ENCODE measurements around the gene BORCS5.
"Not testable (repeated sequence)": the region's sequence is repeated elsewhere in the genome, so short reads cannot be mapped to it uniquely, and the experiment has no call there.

Gene BORCS5

DNA sequence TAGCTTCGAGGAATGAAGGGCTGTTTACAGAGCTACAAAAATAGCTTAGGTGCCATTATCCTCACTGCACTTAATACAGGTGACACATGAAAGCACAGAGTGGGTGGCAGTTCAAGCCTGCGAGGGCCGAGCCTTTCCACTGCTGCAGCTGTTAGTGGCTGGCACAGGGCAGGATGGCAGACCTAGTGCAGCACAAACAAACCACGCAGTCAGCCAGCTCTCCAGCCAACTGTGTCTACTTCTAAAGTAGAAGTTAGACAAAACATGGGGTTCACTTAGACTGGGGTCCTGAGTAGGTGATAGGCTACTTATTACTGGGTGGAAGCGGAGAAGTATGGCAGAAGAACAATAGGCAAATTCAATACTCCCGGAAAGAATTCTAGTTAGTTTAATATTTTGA is 110.4 kb downstream of the BORCS5 start:
- DNase-seq, result no peak

- DNase-seq, result no peak
These were observed 110.9 kb downstream of the BORCS5 start for GRCh38 chr12:12467688-12468261.

GRCh38 chr12:12468575-12468974 is 111.7 kb downstream of the BORCS5 start:
- no peak for DNase-seq

- no peak for DNase-seq
These were observed 112.5 kb downstream of the BORCS5 start for GRCh38 chr12:12469386-12469785.

DNA sequence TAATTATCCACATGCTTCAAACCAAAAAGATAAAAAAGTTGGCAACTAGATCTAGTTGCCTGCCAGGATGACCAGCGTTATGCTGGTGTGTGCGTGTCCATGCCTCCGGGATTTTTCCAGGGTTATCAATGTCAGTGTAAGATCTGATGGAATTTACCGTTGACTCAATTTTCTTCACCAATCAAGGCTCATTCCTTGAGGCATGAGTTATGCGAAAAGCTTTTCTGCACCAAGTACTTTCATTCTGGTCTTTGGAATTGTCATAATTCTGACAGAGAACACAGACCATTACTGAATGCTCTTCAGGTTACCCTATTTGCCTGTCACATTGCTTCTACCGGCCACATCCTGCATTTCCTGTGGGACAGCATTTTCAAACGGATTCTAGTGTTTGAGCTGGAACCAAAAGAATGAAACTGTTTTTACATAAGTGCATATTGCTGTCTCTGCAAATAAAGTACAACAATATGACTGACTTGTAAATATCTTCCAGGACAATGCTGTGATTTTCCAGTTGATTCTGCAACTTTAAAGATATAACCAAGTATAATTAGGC is 114.0 kb downstream of the BORCS5 start:
- no peak for DNase-seq

- not testable (repeated sequence) for DNase-seq
These were observed 115.4 kb downstream of the BORCS5 start for GRCh38 chr12:12471982-12472961.

- DNase-seq, result no peak
These were observed 116.3 kb downstream of the BORCS5 start for GRCh38 chr12:12473223-12473622.

- DNase-seq, result no peak
These were observed 117.6 kb downstream of the BORCS5 start for GRCh38 chr12:12474471-12474928.

DNA sequence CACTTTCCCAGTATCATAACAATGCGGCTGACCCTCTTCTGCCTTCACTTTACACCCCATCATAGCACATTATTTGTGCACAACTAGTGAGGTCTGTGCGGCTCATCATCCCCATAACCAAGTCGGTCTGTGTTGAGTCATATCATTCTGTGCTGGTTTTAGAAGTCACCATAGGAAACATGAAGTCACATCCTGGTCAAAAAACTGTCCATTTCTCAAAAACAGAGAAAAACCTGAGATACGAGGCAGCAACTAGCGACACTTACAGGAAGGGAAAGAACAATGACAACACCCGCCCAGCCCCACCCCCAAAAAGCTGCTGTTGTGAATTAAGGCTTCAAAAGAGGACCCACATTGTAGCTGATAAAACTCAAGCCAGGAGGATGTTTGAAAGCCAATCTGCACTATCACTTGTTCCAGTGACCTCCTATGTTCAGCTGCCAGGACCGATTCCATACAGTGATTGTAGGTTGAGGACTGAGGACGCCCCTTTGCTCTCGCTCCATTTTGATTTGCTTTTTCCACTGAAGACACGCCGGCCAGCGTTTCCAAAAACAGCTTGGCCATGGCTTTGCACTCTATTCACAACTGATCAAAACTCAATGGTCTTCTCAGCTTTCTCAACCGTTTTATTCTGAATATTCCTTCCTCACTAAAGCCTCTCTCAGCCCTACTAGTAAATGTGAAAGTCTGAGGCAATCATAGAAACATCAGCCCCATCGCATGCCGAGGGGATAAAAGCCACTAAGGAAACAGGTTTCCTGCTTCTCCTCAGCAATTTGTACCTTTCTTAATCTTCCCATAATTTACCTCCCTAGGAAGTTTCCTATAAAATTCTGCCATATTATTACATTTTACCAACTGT is 118.3 kb downstream of the BORCS5 start:
- DNase-seq, result no peak

GRCh38 chr12:12476857-12477531 is 120.1 kb downstream of the BORCS5 start:
- no peak for DNase-seq

GRCh38 chr12:12477532-12477890 is 120.6 kb downstream of the BORCS5 start:
- no peak for DNase-seq

DNA sequence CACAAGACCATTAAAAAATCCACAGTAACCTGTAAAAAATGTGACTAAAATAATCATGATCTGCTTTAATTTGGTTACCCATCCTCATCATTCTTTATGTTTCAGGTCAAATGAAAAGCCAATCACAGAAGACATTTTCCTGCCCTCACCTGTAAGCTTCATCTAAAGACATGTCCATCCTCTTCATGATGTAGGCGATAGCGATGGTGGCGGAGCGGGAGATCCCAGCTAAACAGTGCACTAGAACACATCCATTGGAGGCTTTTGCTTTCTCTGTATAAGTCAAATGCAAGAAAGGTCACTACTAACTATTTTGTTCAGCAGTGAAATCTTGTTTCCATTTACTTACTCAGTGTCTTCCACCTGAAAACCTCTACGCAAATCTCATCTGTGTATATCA is 123.2 kb downstream of the BORCS5 start:
- no peak for DNase-seq

GRCh38 chr12:12481631-12482030 is 124.8 kb downstream of the BORCS5 start:
- DNase-seq, result no peak

DNA sequence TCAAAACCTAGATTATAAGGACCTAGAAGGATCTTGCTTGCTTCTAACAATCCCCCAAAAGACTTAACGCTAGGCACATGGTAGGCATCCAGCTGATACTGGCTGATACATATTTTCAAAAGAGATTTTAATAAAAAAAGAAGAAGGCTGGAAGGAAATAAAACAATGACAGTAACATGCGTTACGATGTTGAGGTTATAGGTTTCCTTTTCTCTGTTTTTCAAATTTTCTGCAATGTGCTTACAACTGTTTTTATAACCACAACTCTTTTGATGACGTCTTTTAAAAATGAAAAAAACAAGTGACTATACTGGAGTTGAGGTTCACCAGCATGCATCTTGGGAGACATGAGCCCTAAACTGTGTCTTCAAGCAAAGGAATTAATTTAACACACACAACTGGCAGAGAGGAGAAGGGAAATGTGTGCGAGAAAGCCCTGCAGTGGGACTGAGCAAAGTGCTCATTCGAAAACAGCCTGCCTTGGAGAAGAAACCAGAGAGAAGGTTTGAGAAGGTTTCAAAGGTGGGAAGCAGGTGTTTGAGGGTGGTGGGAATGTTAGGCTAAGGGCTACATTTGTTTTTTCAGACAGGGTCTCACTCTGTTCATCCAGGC is 125.4 kb downstream of the BORCS5 start:
- DNase-seq, result no peak

DNA sequence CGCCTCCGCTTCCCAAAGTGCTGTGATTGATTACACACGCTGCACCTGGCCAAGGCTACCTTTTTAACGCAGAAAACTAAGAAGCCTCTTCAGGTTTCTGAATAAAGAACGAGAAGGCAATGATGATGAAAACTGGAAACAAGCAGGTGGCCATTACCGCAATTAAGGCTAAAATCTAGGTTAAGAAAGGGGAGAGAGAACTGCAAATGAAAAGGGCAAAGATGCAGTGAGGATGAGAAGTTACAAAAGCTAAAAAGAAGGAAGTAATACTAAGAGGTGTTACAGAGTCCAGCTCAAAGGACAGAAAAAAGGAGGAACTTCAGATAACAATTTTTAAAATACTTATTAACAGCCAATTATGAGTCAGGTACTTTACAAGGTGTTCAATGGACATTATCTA is 126.1 kb downstream of the BORCS5 start:
- DNase-seq, result no peak

DNA sequence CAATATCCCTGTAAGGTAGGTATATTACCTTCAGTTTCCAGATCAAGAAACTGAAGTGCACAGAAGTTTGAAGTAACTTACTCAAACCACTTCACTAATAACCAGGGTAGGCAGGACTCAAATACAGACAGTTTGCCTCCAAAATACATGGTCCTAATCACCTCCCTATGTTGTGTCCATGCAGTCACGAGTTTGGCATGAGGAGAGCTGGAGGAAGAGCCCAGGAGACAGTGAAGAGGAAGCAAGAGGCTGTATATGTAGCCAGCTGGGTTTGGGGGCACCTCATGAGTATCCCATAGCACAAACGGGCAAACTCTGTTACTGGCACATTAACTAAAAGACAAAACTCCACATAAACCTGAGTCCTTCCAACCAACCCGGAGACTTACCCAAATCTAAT is 126.6 kb downstream of the BORCS5 start:
- no peak for DNase-seq

DNA sequence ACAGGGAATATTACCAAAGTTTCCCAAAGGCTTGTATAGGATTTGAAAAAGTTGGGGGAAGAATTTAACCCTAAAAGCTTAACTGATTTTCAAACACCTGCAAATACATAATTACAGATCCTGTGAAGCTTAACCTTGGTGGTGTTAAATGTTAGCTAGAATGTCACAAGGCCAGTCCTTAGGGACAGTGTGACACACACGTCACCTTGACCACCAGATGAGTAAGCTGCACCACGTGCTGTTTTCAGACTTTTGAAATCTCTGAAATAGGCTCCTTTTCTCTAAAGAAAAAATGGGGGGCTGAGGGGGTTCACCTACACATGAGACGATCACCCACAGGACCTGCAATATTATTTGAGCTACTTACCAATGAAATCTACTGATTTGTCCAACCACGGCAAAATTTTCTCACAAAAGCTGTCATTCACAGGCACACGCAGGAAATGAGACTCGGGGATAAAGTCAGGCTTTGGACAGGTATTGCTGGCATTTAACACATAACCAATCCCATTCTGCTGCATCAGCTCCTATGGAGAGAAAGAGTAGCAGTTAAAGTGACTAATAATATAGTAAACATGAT is 129.9 kb downstream of the BORCS5 start:
- DNase-seq, result no peak

GRCh38 chr12:12487490-12487889 is 130.6 kb downstream of the BORCS5 start:
- no peak for DNase-seq

DNA sequence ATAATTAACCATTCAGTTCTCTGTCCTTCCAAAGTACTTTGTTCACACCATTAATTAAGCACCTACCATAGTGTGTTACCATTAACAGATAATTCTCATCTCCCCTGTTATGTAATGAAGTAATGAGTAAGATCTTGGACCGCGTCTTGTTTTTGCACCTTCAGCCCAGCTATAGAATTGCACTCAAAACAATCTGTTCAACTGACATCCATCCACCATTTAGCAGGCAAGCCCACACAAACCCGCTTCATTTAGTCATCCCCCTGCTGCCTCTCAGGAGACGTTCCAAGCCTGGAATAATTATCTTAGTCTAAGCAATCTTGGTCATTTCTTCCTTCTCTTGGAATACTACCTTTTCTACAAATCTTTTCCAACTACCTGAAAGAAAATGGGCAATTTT is 131.4 kb downstream of the BORCS5 start:
- DNase-seq, result no peak

GRCh38 chr12:12488823-12489550 is 132.1 kb downstream of the BORCS5 start:
- no peak for DNase-seq

DNA sequence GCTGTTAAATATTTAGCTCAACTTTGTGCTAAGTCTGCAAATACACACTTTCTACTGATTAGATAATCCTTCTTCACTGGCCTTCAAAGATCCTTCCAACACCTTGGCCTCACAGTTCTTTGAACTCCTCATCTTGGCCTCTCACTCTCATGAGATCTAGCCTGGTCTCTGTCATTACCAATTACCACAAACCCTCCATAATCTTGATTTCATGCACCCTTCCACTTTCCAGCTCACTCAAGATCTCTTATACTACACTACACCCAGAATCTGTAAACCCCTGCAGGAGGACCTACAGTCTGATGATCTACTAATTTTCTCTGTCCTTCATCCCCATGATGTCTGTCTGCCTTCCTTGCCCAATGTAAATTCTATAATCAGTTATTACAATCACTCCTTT is 134.7 kb downstream of the BORCS5 start:
- no peak for DNase-seq

Data from NCI-H1436 treated with DMSO at 0.1 percent for 48 hours (cell line).